HCT116 (cell line): Measurements from ENCODE around the gene SLC5A2. TPM values are rescaled to one million over a fixed set of nuclear protein-coding genes. Genes with fewer than 3 reads are reported as not detected.
"Not testable (repeated sequence)": the region's sequence is repeated elsewhere in the genome, so short reads cannot be mapped to it uniquely, and the experiment has no call there.

Source experiments
- ATAC-seq: fragments of 200-7000 bp; cut with Tn5 transposase; 2 replicates; pipeline ENCODE4 v1.9.1; 2020; ENCODE audit warnings: mild to moderate bottlenecking, moderate library complexity
- BruUV-seq: library from RNA; stranded (reverse); fragments of 400-500 nt; replicated peaks from 2 replicates; lab custom pipeline; 2021; lab: Mats Ljungman, UMichigan
- CTCF ChIA-PET: fragments of 300-600 bp; sonication (Branson Sonifier 250); formaldehyde crosslinking; loops from one replicate; lab custom pipeline; 2021; ENCODE audit warnings: antibody characterized with exemption; lab: Charles Lee
- POLR2A ChIA-PET: fragments of 300-600, 350-600 bp; sonication (Branson Sonifier 250); formaldehyde crosslinking; loops from one replicate; lab custom pipeline; 2021; ENCODE audit warnings: antibody characterized with exemption; lab: Charles Lee
- RAD21 ChIA-PET, 2 experiments: fragments of 300-600 bp; sonication (Branson Sonifier 250); formaldehyde crosslinking; loops; one replicate each; lab custom pipeline; 2023; ENCODE audit warnings: low total read pairs in 2 of 2; ENCODE audit not compliant: uncharacterized antibody in 2 of 2, unreplicated experiment in 2 of 2, low non-redundant PET in 1 of 2; lab: Charles Lee
- DNase-seq: peaks from one replicate; pipeline ENCODE4 v3.0.0-alpha.2; 2010; ENCODE audit warnings: low read depth, low spot score
- H2AFZ ChIP-seq: fragments of 200-600 bp; shearing (Covaris generic), sonication (generic); 2 replicates; pipeline ENCODE4 v1.6.1; 2017; ENCODE audit warnings: low read depth, mixed run types, mixed read lengths, antibody characterized with exemption, low read length; ENCODE audit not compliant: poor library complexity, severe bottlenecking
- H3K27ac ChIP-seq: 2 replicates; pipeline ENCODE4 v1.5.1; 2012; ENCODE audit warnings: low read depth, low read length
- H3K27me3 ChIP-seq: fragments of 200-600 bp; sonication (generic); 2 replicates; pipeline ENCODE4 v1.6.1; 2016; ENCODE audit warnings: mixed run types, low read length, mixed read lengths; ENCODE audit not compliant: insufficient read depth
- H3K36me3 ChIP-seq, 2 experiments: fragments of 200-500 bp in 1 of 2; fragments of 200-600 bp in 1 of 2; sonication (Bioruptor generic) in 1 of 2; sonication (generic) in 1 of 2; 2 replicates each; pipeline versions ENCODE4 v1.5.1 to v1.6.1; 2014 to 2016; ENCODE audit warnings: low read length in 2 of 2, inconsistent platforms in 1 of 2, mixed read lengths in 1 of 2, mixed run types in 1 of 2; ENCODE audit not compliant: insufficient read depth in 2 of 2, control insufficient read depth in 1 of 2
- H3K4me1 ChIP-seq, 2 experiments: fragments of 200-600 bp in 1 of 2; sonication (generic) in 1 of 2; 2 replicates each; pipeline versions ENCODE4 v1.5.1 to v1.6.1; 2012 to 2017; ENCODE audit warnings: low read length in 2 of 2, inconsistent platforms in 1 of 2, mild to moderate bottlenecking in 1 of 2, mixed read lengths in 1 of 2, mixed run types in 1 of 2, moderate library complexity in 1 of 2; ENCODE audit not compliant: insufficient read depth in 2 of 2, control insufficient read depth in 1 of 2
- H3K4me2 ChIP-seq: fragments of 200-600 bp; sonication (generic); 2 replicates; pipeline ENCODE4 v1.6.1; 2017; ENCODE audit warnings: mixed run types, low read length, mixed read lengths
- H3K4me3 ChIP-seq, 2 experiments: fragments of 200-600 bp in 1 of 2; sonication (generic) in 1 of 2; replicated peaks in 1 of 2; 2 replicates each; pipeline ENCODE4 v1.5.1; 2011 to 2016; ENCODE audit warnings: low read length in 2 of 2, control low read depth in 1 of 2, low read depth in 1 of 2, mild to moderate bottlenecking in 1 of 2, mixed read lengths in 1 of 2, mixed run types in 1 of 2
- H3K79me2 ChIP-seq: fragments of 200-600 bp; sonication (generic); 2 replicates; pipeline ENCODE4 v1.6.1; 2017; ENCODE audit warnings: mild to moderate bottlenecking, mixed run types, low read length, moderate library complexity, mixed read lengths; ENCODE audit not compliant: insufficient read depth
- H3K9ac ChIP-seq: fragments of 200-600 bp; sonication (generic); 2 replicates; pipeline ENCODE4 v1.6.1; 2016; ENCODE audit warnings: low read length, mixed read lengths
- H3K9me2 ChIP-seq: fragments of 200-600 bp; sonication (generic), shearing (Covaris generic); 2 replicates; pipeline ENCODE4 v1.6.1; 2017; ENCODE audit warnings: mixed run types, mild to moderate bottlenecking, moderate library complexity; ENCODE audit not compliant: insufficient read depth
- H3K9me3 ChIP-seq, 2 experiments: fragments of 200-500 bp in 1 of 2; fragments of 200-600 bp in 1 of 2; sonication (Bioruptor generic) in 1 of 2; sonication (generic) in 1 of 2; 2 replicates each; pipeline ENCODE4 v1.6.1; 2014 to 2017; ENCODE audit warnings: low read length in 2 of 2, mixed read lengths in 2 of 2, inconsistent platforms in 1 of 2, low read depth in 1 of 2, mild to moderate bottlenecking in 1 of 2, mixed run types in 1 of 2, moderate library complexity in 1 of 2; ENCODE audit not compliant: control insufficient read depth in 1 of 2, insufficient read depth in 1 of 2
- H4K20me1 ChIP-seq: fragments of 200-600 bp; sonication (generic), shearing (Covaris generic); 2 replicates; pipeline ENCODE4 v1.6.1; 2017; ENCODE audit warnings: mixed run types, mild to moderate bottlenecking, moderate library complexity; ENCODE audit not compliant: insufficient read depth
- CBX3 ChIP-seq: IDR thresholded peaks from 2 replicates; pipeline ENCODE4 v1.6.1; 2012; ENCODE audit warnings: low read depth
- EZH2phosphoT487 ChIP-seq: fragments of 200-600 bp; IDR thresholded peaks from 2 replicates; pipeline ENCODE4 v1.6.1; 2018; ENCODE audit warnings: antibody characterized with exemption, borderline replicate concordance
- FOSL1 ChIP-seq: IDR thresholded peaks from 2 replicates; pipeline ENCODE4 v1.6.1; 2012; ENCODE audit warnings: low read depth
- JUND ChIP-seq: IDR thresholded peaks from 2 replicates; pipeline ENCODE4 v1.6.1; 2012
- POLR2A ChIP-seq: IDR thresholded peaks from 2 replicates; pipeline ENCODE4 v1.7.0; 2011; ENCODE audit warnings: borderline replicate concordance; ENCODE audit not compliant: insufficient read depth, insufficient read length; ENCODE audit errors: extremely low read depth
- POLR2AphosphoS5 ChIP-seq: IDR thresholded peaks from 2 replicates; pipeline ENCODE4 v1.6.1; 2011; ENCODE audit warnings: mild to moderate bottlenecking, low read depth, low read length, moderate library complexity
- REST ChIP-seq: IDR thresholded peaks from 2 replicates; pipeline ENCODE4 v1.6.1; 2012; ENCODE audit warnings: low read depth
- SRF ChIP-seq: IDR thresholded peaks from 2 replicates; pipeline ENCODE4 v1.6.1; 2012; ENCODE audit warnings: low read depth
- TCF7L2 ChIP-seq: IDR thresholded peaks from 2 replicates; pipeline ENCODE4 v1.7.0; 2011; ENCODE audit warnings: borderline replicate concordance, inconsistent platforms; ENCODE audit not compliant: insufficient read depth, insufficient read length; ENCODE audit errors: extremely low read depth
- intact Hi-C: fragments of 100-400 bp; cut with micrococcal nuclease; formaldehyde crosslinking; loops from 2 replicates; pipeline ENCODE4 v1.10.0; 2022
- total RNA-seq: library from RNA; stranded (reverse); gene quantifications from one replicate; pipeline ENCODE4 v1.2.1, GENCODE V29; 2021; ENCODE audit not compliant: unreplicated experiment
- TF ChIP-seq, protein P1 (sequence below): IDR thresholded peaks from 2 replicates; pipeline ENCODE4 v1.6.1; 2011; ENCODE audit warnings: mild to moderate bottlenecking, low read length, moderate library complexity; ENCODE audit not compliant: insufficient replicate concordance; ENCODE audit errors: extremely low read depth

Gene SLC5A2
- total RNA-seq, 1 experiment from 2014 or later: 0.10 TPM

GRCh38 chr16:31438414-31438813, 44.5 kb upstream of the SLC5A2 start:
- DNase-seq (no peak), ATAC-seq (no peak)
- no peaks in the 10 kb centered on the region for H4K20me1 ChIP-seq
- H3K4me1 ChIP-seq: peaks cover 6 to 23% of the 10 kb centered on the region in 2 experiments; a peak in 3 of 4 replicates
- H3K9me2 ChIP-seq: no peaks in the 10 kb centered on the region
- no peak overlapping the region for H3K4me3 ChIP-seq
- intact Hi-C loops: no loop called here
- ChIA-PET RAD21 (no interaction called here), CTCF (no interaction called here), POLR2A (no interaction called here)
- H3K9me3 ChIP-seq: no peaks in the 10 kb centered on the region
- no peaks in the 10 kb centered on the region for H3K79me2 ChIP-seq
- BruUV-seq: no TSS peak
- H2AFZ ChIP-seq: no peak overlapping the region
- no peaks in the 10 kb centered on the region for H3K36me3 ChIP-seq
- H3K9ac ChIP-seq: no peak overlapping the region
- no peak overlapping the region for H3K4me2 ChIP-seq
- no peak overlapping the region for H3K27ac ChIP-seq
- TF ChIP-seq SRF (no peak), POLR2A (no peak), TCF7L2 (no peak), REST (no peak), JUND (no peak), CBX3 (no peak), FOSL1 (no peak), POLR2AphosphoS5 (no peak), EZH2phosphoT487 (no peak)
- TF ChIP-seq, protein P1, sequence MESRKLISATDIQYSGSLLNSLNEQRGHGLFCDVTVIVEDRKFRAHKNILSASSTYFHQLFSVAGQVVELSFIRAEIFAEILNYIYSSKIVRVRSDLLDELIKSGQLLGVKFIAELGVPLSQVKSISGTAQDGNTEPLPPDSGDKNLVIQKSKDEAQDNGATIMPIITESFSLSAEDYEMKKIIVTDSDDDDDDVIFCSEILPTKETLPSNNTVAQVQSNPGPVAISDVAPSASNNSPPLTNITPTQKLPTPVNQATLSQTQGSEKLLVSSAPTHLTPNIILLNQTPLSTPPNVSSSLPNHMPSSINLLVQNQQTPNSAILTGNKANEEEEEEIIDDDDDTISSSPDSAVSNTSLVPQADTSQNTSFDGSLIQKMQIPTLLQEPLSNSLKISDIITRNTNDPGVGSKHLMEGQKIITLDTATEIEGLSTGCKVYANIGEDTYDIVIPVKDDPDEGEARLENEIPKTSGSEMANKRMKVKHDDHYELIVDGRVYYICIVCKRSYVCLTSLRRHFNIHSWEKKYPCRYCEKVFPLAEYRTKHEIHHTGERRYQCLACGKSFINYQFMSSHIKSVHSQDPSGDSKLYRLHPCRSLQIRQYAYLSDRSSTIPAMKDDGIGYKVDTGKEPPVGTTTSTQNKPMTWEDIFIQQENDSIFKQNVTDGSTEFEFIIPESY: no peak
- H3K27me3 ChIP-seq: no peaks in the 10 kb centered on the region

- H3K9ac ChIP-seq, BruUV-seq, H3K4me2 ChIP-seq, H4K20me1 ChIP-seq, H3K9me3 ChIP-seq, POLR2A ChIA-PET, intact Hi-C loops, H3K79me2 ChIP-seq, H2AFZ ChIP-seq, ATAC-seq, H3K4me3 ChIP-seq, H3K27me3 ChIP-seq, H3K9me2 ChIP-seq, H3K27ac ChIP-seq, RAD21 ChIA-PET, H3K36me3 ChIP-seq, DNase-seq, CTCF ChIA-PET: not testable (repeated sequence)
- H3K4me1 ChIP-seq: peaks cover 8 to 26% of the 10 kb centered on the region in 2 experiments; a peak in 3 of 4 replicates
These were observed 43.9 kb upstream of the SLC5A2 start for GRCh38 chr16:31439023-31439422.
